ENCODE measurements around the gene PRKAR2A. TPM values are rescaled to one million over a fixed set of nuclear protein-coding genes. Genes with fewer than 3 reads are reported as not detected.

PRKAR2A gene
- total and polyA plus RNA-seq, 10 of the 15 experiments (the other 5 are each of a cell fraction or from before 2014, with no cell fraction given): 9.8 to 46.2 (median 13.2) TPM

DNA sequence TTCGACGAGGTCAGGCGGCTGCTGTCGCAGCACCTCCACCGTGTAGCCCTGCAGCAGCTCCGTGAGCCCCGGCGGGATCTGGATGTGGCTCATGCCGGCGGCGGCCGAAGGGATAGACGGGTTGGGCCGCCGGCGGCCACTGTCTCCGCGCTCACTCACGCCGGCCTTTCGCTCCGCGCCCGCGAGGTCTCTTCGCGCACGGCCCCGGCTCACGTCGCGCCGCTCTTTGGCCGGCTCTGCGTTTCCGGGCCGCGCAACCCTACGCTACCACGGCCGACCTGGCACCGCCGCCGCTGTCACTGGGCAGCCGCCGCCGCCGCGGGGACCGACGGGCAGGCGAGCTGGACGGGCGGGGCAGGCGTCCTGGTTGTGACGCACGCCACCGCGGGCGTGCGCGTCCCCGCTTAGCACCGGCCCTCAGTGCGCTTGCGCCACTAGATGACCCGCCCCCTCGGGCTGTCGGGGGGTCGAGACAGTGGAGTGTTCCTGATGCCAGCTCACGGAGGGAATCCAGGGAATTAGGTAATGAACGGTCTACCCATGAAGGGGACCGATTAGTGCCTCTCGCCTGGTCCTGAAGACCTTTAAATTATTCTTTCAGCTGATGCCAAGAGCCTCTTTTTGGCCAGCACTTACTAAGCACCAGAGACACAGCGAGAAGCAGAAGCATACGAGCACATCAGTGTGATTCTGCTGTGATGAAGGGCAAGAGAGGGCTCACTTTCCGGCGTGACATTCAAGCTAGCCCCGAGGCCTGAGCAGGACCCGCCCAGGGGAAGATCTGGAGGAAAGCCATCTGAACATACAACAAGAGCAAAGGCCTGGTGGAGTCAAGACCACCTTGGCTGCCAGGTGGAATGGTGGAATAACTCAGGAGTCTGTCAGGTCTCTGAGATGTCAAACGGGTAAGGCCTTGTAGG lies at the start of gene PRKAR2A (continued):
- TF ChIP-seq BACH1 (IDR thresholded peaks at IDR 0.05; ENCODE audit: borderline replicate concordance) (peak; percentile 76; the same call in 1 of the 2 replicates), STAT1 (conservative IDR thresholded peaks at IDR 0.05) (peak; percentile 63; the same call in 1 of the 2 replicates), HDAC2 (IDR thresholded peaks at IDR 0.05) (no peak), CHD2 (IDR thresholded peaks at IDR 0.05; ENCODE audit: borderline replicate concordance, low read depth, low read length) (0 out of 2 replicates have a peak, but pooled peaks have one; percentile 18), SREBF2 (IDR thresholded peaks at IDR 0.05; ENCODE audit: low read length) (no peak), NR2F1 (conservative IDR thresholded peaks at IDR 0.05) (peak; percentile 54; the same call in 1 of the 2 replicates), EGR1 (IDR thresholded peaks at IDR 0.05; ENCODE audit: borderline replicate concordance in 1 of 2, low read depth in 2 of 2, low read length in 2 of 2) (peak; percentile 23 to 55; a peak in 2 of 3 replicates), TCF3 (IDR thresholded peaks at IDR 0.05; ENCODE audit: borderline replicate concordance, insufficient read depth, low read depth, low read length) (no peak), RCOR1 (conservative IDR thresholded peaks at IDR 0.05; ENCODE audit: low read depth, low read length) (no peak), ZNF207 (IDR thresholded peaks at IDR 0.05; ENCODE audit: borderline replicate concordance) (peak; percentile 49; the same call in 1 of the 2 replicates), PAX5 (IDR thresholded peaks at IDR 0.05; ENCODE audit: borderline replicate concordance, low read depth, low read length) (no peak), CBX3 (IDR thresholded peaks at IDR 0.05; ENCODE audit: borderline replicate concordance, low read depth) (no peak), NFXL1 (IDR thresholded peaks at IDR 0.05; ENCODE audit: borderline replicate concordance) (no peak), NBN (IDR thresholded peaks at IDR 0.05) (no peak), RELA (IDR thresholded peaks at IDR 0.05; ENCODE audit: borderline replicate concordance, partially characterized antibody) (peak; percentile 46), EZH2 (IDR thresholded peaks at IDR 0.05; ENCODE audit: borderline replicate concordance, control insufficient read depth, low read depth, low read length) (no peak), MEF2B (IDR thresholded peaks at IDR 0.05; ENCODE audit: partially characterized antibody, poor library complexity, severe bottlenecking) (peak; percentile 24), POLR2AphosphoS2 (IDR thresholded peaks at IDR 0.05; ENCODE audit: low read depth, low read length) (peak; percentile 82)
- TF ChIP-seq, protein P1, sequence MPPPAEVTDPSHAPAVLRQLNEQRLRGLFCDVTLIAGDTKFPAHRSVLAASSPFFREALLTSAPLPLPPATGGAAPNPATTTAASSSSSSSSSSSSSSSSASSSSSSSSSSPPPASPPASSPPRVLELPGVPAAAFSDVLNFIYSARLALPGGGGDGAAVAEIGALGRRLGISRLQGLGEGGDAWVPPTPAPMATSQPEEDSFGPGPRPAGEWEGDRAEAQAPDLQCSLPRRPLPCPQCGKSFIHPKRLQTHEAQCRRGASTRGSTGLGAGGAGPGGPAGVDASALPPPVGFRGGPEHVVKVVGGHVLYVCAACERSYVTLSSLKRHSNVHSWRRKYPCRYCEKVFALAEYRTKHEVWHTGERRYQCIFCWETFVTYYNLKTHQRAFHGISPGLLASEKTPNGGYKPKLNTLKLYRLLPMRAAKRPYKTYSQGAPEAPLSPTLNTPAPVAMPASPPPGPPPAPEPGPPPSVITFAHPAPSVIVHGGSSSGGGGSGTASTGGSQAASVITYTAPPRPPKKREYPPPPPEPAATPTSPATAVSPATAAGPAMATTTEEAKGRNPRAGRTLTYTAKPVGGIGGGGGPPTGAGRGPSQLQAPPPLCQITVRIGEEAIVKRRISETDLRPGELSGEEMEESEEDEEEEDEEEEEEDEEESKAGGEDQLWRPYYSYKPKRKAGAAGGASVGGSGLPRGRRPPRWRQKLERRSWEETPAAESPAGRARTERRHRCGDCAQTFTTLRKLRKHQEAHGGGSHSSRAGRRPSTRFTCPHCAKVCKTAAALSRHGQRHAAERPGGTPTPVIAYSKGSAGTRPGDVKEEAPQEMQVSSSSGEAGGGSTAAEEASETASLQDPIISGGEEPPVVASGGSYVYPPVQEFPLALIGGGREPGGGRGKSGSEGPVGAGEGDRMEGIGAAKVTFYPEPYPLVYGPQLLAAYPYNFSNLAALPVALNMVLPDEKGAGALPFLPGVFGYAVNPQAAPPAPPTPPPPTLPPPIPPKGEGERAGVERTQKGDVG (CRISPR knock-in tag; IDR thresholded peaks at IDR 0.05): no peak
- TF ChIP-seq, protein P2, sequence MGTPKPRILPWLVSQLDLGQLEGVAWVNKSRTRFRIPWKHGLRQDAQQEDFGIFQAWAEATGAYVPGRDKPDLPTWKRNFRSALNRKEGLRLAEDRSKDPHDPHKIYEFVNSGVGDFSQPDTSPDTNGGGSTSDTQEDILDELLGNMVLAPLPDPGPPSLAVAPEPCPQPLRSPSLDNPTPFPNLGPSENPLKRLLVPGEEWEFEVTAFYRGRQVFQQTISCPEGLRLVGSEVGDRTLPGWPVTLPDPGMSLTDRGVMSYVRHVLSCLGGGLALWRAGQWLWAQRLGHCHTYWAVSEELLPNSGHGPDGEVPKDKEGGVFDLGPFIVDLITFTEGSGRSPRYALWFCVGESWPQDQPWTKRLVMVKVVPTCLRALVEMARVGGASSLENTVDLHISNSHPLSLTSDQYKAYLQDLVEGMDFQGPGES (IDR thresholded peaks at IDR 0.05): no peak
- TF ChIP-seq, protein P3, sequence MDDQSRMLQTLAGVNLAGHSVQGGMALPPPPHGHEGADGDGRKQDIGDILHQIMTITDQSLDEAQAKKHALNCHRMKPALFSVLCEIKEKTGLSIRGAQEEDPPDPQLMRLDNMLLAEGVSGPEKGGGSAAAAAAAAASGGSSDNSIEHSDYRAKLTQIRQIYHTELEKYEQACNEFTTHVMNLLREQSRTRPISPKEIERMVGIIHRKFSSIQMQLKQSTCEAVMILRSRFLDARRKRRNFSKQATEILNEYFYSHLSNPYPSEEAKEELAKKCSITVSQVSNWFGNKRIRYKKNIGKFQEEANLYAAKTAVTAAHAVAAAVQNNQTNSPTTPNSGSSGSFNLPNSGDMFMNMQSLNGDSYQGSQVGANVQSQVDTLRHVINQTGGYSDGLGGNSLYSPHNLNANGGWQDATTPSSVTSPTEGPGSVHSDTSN (IDR thresholded peaks at IDR 0.05; ENCODE audit: insufficient replicate concordance, low read depth, low read length): no peak
- TF ChIP-seq, protein P4, sequence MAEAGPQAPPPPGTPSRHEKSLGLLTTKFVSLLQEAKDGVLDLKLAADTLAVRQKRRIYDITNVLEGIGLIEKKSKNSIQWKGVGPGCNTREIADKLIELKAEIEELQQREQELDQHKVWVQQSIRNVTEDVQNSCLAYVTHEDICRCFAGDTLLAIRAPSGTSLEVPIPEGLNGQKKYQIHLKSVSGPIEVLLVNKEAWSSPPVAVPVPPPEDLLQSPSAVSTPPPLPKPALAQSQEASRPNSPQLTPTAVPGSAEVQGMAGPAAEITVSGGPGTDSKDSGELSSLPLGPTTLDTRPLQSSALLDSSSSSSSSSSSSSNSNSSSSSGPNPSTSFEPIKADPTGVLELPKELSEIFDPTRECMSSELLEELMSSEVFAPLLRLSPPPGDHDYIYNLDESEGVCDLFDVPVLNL (IDR thresholded peaks at IDR 0.05; ENCODE audit: low read depth, low read length): no peak
